NCI-H2081 (cell line): ENCODE measurements around the gene EFCAB7.

Experiments
- DNase-seq, 2 experiments: peaks; one replicate each; lab custom pipeline; 2025; lab: John Stamatoyannopoulos, UW

EFCAB7 gene, protein sequence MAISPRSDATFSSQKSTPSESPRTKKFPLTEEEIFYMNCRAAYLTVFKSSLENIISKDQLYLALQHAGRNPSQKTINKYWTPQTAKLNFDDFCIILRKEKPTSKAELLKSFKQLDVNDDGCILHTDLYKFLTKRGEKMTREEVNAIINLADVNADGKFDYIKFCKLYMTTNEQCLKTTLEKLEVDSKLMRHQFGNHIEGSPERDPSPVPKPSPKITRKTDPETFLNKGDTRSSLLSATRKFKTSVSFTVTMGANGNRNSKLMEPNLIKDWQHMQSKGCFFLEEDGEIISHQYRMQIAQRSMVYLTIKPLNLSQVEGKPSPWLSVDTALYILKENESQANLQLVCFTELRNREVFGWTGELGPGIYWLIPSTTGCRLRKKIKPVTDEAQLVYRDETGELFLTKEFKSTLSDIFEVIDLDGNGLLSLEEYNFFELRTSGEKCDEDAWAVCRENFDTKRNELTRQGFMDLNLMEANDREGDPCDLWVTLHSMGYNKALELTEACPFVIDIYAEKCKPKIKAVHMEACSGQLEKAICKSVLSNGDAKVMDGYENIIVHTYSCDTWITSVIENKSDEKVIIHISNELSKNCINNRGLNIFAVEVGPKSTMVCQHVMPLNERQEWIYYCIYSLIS

DNA sequence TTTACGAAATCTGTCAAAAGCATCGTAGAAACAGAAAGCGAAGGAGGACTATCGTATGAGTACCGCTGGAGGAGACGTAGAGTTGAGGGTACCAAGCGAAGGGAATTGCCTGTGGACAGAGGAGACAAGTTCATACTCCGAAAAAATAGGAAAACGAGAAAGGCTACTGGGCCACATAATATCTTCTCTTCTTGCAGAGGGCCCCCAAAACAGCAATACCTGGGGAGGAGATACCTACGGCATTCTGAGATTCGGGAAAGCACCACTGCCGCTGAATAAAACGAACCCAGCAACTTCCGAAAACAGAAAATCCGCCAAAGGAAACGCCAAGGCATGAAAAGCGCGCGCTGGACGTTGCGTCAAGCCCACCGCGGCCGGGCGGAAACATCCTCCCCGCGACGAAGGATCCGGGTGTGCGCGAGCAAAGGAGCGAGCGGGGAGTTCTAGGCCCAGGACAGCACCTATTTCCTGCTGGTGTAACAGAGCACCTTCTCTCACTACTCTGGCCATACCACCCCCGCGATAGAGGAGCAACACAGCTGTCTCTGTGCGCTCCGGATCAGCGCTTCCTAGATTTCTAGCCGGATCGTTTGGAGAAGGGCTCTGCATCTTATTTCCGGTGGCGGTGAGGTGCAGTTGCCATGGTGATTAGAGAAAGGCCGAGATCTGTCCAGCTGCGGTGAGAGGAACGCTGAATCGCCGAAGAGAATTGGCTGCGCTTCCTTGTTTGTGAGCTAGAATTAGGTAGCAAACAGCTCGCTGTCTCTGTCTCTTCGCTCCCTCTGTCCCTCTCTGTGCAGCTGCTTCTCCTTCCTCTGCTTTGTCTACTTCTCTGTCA, at the start of gene EFCAB7, which contains the start of gene ITGB3BP:
TSS of gene EFCAB7 (plus strand) at position 635 of the 838 bp plus-strand sequence. CDS start 2,048 bp downstream, outside the sequence.
TSS of gene ITGB3BP (minus strand) at position 335 of the 838 bp plus-strand sequence. CDS start at position 243, 92 bp downstream.
- DNase-seq, result peak; percentile 96 to 97

DNA sequence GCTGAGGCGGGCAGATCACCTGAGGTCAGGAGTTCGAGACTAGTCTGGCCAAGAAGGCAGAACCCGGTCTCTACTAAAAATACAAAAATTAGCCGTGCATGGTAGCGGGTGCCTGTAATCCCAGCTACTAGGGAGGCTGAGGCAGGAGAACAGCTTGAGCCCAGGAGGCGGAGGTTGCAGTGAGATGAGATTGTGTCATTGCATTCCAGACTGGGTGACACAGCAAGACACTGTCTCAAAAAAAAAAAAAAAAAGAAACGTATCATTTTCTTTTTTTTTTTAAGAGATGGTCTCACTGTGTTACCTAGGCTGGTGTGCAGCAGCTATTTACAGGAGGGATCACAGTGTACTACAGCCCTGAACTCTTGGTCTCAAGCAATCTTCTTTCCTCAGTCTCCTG, 47.6 kb upstream of the EFCAB7 start:
- DNase-seq, result no peak

DNA sequence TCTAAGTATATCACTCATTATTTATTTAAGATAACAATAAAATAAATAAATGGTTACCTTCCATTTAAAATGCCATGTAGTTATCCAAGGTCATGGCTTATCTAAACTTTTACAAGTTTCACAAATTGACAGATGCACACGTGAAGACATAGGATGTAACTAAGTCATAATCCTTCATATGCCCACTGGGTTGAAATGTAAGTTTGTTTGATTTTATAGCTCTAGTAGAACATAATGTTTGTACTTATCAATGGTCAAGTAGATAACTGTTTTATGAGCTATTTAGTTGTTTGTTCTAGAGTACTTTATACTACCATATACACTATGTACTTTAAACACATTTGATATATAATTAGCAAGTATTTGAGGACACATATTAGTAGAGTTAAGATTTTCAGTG, 43.3 kb upstream of the EFCAB7 start:
- no peak for DNase-seq

DNA sequence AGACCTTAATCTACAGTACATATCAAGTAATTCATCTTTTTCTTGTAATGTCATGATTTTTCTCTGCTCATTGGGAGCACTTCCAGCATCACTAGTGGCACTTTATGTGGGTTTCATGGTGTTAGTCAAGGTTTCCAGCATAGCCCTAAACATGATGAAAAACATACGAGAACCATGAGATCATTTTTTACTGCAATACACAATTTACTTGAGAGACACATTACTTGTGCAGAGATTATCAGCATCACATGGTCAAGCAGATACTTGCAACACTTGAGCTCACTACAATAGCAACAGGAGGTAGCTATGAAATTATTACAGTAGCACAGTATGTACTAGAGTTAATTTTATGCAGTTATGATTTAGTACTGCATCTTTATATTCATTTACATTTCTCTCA, 36.7 kb upstream of the EFCAB7 start:
- no peak for DNase-seq

DNA sequence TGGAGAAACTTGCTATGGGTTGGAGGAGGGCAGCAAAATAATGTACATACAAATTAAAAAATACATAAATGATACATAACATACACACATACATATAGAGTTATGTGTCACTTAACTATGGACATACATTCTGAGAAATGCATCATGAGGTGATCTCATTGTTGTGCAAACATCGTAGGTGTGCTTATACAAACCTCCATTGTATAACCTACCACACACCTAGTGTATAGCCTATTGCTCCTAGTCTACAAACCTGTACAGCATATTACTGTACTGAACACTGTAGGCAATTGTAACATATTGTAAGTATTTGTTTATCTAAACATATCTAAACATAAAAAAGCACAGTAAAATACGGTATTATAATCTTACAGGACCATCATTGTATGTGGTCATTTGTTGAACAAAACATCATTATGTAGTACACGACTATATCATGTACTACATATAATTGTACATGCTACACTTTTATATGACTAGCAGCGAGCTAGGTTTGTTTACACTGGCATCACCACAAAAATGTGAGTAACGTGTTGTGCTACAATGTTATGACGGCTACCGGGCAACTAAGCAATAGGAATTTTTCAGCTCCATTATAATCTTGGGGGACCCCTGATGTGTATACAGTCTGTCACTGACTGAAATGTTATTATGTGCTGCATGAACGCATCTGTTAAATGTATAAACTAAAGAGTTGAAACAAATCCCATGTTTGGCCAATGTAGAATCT, 35.8 kb upstream of the EFCAB7 start:
- peak; percentile 32 to 46 for DNase-seq

DNA sequence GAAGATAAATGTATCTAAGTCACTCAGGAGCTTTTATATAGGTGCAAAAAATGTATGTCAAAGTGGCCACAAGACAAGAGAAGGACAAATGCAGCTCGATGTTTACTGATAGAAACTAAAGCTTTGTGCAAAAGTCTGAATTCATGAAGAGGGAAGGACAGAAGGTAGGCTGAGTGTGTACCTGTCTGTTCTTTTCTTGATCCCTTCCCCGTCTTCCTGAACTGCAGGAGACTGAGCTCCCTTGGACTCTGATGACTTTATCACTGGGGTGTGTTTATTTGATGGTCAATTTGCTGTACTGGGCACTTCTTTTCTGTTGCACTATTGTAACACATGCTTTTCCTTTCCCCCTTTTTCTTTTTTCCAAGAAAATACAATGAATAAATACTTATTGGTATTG, 25.7 kb upstream of the EFCAB7 start:
- no peak for DNase-seq

DNA sequence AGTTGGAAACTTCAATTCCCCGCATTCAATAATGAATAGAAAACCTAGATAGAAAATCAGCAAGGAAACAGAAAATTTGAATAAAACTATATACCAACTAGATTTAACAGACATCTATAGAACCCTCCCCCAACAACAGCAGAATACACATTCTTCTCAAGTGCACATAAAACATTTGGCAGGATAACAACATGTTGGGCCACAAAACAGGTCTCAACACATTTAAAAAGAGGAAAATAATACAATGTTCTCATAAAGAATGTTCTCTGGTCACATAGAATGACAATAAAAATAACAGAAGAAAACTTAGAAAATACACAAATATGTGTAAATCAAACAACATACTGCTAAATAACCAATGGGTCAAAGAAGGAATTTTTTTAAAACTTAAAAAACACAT, 25.2 kb upstream of the EFCAB7 start:
- no peak for DNase-seq

DNA sequence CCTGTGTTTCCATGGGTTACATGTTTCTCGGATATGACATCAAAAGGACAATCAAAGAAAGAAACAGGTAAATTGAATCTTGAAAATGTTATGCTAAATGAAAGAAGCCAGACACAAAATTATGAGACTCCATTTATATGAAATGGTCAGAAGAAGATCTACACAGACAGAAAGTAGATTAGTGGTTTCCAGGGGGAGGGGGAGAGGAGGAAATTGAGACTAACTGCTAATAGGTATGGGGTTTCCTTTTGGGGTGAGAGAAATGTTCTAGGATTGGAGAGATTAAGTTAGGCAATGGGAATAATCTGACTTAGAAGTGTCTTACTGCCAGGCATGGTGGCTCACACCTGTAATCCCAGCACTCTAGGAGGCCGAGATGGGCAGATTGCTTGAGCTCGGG, 22.1 kb upstream of the EFCAB7 start:
- DNase-seq, result no peak

DNA sequence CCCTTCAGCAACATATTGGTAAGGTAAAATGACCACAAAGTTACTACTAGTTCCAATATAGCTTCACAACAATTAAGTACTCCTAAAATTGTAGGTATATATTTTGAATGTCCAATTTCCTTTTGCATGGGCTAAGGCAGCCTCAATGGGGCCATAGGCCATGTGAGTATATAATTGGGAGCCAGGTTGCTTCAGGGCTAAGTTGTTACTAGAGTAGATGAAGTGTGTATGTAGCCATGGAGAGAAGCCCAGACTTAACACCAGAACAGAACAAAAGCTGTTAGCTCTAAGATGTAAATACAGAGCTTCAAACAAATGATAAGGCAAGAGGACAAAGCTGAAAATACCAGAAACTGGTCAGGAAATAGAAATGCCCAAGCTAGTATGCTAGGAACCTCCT, 16.5 kb upstream of the EFCAB7 start:
- no peak for DNase-seq

DNA sequence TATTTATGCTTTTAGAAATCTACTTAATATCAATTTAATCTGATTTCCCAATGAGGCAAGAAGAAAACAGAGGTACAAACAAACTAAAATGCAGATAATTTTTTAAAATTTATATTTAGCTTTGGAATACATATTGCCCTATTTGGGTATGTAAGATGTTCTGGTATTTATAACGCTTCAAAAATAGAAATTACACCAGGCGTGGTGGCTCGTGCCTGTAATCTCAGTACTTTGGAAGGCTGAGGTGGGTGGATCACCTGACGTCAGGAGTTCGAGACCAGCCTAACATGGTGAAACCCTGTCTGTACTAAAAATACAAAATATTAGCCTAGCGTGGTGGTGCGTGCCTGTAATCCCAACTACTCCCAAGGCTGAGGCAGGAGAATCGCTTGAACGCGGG, 13.6 kb upstream of the EFCAB7 start:
- DNase-seq, result no peak

DNA sequence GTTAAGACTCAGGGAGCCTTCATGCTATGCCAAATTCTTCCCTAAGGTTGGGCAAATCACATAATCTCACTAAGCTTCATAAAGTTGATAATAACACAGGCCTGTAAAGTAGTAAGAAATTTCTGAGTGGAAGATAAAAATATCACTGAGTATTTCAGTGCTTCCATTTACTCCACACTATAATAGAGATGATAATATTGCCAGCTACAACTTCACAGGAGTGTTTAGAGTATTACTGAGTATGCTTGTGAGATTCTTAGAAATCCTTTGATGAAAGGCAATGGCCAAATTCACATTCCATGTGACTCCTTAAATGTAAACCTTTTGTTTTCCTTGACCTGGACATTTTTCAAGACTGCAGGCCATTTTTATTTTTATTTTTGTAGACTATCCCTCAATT, 10.7 kb upstream of the EFCAB7 start:
- no peak for DNase-seq

DNA sequence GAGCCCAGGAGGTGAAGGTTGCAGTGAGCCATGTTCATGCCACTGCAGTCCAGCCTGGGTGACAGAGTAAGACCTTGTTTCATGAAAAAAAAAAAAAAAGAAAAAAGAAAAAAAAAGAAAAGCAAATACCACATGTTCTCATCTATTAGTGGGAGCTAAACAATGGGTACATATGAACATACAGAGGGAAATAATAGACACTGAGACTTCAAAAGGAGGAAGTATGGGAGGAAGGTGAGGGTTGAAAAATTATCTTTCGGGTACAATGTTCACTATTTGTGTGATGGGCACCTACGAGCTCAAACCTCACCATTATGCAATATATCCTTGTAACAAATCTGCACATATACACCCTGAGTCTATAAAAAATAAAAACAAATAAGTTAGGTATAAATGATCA, 6.7 kb upstream of the EFCAB7 start:
- DNase-seq, result no peak

DNA sequence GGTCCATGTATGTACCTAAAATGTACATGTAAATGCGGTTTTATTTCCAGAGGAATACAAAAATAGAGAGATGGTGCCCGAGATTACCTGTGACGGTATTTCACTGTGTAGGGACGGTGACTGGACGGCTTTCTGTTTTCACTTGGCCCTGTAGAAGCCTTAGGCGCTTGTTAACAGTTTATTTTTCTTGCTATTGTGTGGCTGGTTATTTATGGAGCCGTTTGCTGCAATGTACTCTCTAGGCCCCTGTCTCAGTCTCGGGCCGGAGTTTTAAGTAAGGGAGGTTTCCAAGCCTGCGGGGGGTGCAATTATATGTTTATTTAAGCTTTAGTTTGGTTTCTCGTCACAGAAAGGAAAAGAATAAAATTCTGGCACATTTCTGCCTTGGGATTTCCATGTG, 413 bp downstream of the EFCAB7 start:
- DNase-seq, result peak in 1 of 2 experiments; percentile 10

DNA sequence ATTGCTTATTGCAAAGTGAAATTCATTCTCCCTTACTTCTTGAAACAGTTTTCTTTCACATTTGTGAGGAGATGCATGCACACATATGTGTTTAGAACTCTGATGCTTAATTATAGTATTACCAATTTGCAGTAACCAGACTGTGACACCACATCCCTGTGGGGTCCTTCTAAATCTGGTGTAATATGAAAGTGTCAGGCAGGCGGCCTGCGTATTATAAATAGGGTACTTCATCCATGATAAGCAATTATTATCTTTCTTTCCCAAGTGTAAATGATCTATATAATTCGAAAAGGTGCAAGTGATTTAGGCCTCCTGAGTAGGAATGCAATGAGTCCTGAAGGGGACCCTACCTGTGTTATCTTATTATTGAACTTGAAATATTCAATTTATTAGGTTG, 876 bp downstream of the EFCAB7 start:
- peak in 1 of 2 experiments; percentile 3 for DNase-seq

DNA sequence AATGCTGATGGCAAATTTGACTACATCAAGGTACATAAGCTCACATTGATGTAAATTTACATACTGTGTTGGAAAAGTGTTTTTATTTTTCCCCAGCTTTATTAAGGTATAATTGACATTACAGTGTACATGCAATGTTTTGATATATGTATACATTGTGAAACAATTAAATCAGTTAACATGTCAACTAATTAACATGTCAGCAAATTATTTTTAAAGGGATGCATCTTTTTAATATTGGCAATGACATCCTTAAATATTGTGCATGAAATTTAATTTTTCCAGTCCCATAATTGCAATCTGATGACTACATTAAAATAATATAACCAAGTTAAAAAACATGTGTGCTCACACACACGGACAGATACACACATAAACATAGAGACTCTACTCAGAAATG, 9.4 kb downstream of the EFCAB7 start:
- DNase-seq, result no peak

DNA sequence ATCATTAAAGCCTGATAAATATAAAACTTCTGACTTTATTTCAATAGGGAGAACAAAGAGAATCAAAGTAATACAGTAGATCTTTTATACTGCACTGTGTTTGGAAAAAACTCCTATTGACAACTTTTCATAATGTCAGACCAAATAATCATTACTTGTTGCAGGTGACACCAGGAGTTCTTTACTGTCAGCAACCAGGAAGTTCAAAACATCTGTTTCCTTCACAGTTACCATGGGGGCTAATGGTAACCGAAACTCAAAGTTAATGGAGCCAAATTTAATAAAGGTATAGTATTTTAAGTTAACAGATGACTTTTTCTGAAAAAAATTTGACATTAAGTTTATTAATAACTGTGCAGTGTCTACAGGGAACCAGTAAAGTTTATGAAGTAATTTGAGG, 10.6 kb downstream of the EFCAB7 start:
- DNase-seq, result no peak

DNA sequence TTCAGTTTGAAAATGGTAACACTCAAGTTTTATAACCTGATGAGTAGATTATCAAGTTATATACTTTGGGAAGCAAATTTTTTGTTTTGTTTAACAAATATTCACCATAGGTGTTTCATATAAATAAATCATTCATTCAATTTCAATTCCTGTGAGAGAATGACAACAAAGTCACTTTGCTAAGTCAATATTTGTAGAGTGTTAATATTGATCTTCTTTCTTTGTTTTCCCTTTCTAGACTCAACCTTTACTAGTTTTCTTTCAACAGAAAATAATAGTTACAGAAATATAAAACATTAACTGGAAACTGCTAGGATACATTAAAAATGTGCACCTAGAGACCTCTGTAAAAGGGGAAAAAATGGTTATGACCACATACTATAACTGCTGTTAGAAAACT, 11.1 kb downstream of the EFCAB7 start:
- DNase-seq, result no peak

DNA sequence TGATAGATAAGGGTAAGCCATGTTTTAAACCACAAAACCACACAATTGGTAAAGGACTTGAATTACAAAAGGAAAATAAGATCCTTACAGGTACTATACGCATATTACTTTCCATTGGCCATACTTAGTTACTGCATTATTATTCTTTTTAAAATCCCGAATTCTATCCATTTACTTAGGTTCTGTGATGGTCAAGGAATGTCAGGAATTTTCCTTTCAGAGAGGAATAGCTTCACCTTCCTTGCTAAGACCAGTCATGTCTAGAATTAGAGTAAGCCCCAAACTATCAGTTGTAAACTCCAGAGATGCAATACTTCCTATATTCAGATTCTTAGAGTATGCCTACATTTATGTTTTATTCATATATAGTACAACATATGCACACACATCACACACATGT, 13.7 kb downstream of the EFCAB7 start:
- no peak for DNase-seq

DNA sequence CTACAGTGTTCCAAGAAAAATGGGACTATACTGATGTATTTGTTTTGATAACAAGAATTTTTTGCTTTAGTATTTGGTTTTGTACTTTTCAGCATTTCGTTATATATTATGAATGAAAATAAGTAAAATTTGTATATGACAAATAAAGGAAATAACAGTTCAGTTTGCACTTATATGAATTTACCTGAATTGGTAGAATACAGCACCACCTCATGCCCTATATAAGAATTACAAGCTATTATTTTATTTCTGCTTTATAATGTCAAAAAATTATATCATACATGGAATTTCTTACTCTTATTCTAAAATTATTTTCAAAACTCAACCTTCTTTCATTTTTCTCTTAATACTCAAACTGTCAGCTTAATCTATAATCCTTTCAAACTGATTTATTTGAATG, 14.6 kb downstream of the EFCAB7 start:
- DNase-seq, result no peak

DNA sequence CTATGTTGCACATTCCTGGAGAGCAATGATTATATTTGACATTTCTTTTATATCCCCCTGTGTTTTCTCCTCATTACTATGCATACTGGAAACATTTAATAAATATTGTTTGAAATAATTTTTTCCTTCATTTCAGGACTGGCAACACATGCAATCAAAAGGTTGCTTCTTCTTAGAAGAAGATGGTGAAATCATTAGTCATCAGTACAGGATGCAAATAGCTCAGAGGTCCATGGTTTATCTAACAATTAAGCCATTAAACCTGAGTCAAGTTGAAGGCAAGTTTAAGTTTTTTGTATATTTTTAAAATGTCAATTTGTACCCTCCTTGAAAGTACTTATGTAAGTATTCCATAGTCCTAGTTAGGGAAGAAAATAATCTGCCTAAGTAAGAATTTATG, 22.5 kb downstream of the EFCAB7 start:
- DNase-seq, result no peak

DNA sequence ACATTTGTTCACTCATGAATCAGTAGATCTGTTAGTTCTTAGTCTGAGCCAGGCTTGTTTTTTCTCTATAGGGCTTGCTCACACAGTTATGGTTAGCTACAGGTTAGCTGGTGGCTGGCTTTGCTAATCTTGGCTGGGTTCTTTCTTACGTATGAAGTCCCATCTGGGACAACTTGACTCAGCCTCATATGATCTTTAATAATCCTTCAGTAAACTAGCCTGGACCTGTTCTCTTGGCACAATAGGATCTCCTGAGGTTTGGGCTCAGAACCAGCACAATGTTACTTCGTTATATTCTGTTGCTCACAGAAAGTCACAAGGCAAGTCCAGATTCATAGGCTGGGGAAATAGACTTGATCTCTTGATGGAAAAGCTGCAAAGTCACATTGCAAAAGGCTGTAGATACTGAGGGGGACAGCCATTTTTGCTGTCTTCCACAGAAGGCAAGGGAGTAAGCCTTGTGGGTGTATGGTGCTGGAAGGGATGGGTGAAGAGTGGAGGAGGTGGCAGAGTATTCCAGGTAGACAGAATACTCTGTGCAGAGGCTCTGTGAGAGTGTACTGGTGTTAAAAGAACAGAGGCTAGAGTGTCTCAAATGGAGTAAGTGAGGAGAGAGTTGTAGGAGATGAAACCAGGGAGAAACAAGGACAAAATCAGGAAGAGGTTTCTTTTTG, 24.4 kb downstream of the EFCAB7 start:
- no peak for DNase-seq
